Suprapubic skin (tissue), 3 donors: ENCODE results near the gene ABCB6.
"Not testable (repeated sequence)": the region's sequence is repeated elsewhere in the genome, so short reads cannot be mapped to it uniquely, and the experiment has no call there.

Source experiments
- EP300 ChIP-seq: sonication (generic); formaldehyde crosslinking; IDR thresholded peaks from one replicate; pipeline ENCODE4 v1.6.1; 2017; ENCODE audit warnings: antibody characterized with exemption
- TF ChIP-seq, protein P1 (sequence below), 2 donors: fragments of 200-600 bp in 1 of 2; fragments of 450-650 bp in 1 of 2; sonication (generic) in 1 of 2; IDR thresholded peaks; one replicate each; pipeline ENCODE4 v1.5.1; 2016 to 2019; ENCODE audit warnings: antibody characterized with exemption in 2 of 2, mild to moderate bottlenecking in 1 of 2, moderate library complexity in 1 of 2

DNA sequence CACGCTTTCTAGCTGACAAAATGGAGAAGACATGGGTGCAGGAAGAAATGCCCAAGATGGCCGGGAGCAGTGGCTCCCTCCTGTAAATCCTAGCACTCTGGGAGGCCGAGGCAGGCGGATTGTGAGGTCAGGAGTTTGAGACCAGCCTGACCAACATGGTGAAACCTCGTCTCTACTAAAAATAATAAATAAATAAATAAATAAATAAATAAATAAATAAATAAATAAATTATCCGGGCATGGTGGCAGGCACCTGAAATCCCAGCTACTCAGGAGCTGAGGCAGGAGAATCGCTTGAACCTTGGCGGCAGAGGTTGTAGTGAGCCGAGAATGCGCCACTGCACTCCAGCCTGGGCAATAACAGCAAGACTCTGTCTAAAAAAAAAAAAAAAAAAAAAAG is 40.2 kb upstream of the ABCB6 start:
- TF ChIP-seq, protein P1, sequence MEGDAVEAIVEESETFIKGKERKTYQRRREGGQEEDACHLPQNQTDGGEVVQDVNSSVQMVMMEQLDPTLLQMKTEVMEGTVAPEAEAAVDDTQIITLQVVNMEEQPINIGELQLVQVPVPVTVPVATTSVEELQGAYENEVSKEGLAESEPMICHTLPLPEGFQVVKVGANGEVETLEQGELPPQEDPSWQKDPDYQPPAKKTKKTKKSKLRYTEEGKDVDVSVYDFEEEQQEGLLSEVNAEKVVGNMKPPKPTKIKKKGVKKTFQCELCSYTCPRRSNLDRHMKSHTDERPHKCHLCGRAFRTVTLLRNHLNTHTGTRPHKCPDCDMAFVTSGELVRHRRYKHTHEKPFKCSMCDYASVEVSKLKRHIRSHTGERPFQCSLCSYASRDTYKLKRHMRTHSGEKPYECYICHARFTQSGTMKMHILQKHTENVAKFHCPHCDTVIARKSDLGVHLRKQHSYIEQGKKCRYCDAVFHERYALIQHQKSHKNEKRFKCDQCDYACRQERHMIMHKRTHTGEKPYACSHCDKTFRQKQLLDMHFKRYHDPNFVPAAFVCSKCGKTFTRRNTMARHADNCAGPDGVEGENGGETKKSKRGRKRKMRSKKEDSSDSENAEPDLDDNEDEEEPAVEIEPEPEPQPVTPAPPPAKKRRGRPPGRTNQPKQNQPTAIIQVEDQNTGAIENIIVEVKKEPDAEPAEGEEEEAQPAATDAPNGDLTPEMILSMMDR (IDR thresholded peaks at IDR 0.05), result not testable (repeated sequence)
- TF ChIP-seq EP300, result not testable (repeated sequence)
